GM19023 (cell line): ENCODE data around the gene DEPDC1.
A peak's percentile ranks its signal among the peaks of the same experiment; 100 is the strongest.
"Not testable (repeated sequence)": the region's sequence is repeated elsewhere in the genome, so short reads cannot be mapped to it uniquely, and the experiment has no call there.

Experiments
- ATAC-seq: cut with Tn5 transposase; IDR thresholded peaks from one replicate; pipeline ENCODE4 v1.9.1; 2021; ENCODE audit warnings: mild to moderate bottlenecking, moderate library complexity; ENCODE audit not compliant: unreplicated experiment

Gene DEPDC1

DNA sequence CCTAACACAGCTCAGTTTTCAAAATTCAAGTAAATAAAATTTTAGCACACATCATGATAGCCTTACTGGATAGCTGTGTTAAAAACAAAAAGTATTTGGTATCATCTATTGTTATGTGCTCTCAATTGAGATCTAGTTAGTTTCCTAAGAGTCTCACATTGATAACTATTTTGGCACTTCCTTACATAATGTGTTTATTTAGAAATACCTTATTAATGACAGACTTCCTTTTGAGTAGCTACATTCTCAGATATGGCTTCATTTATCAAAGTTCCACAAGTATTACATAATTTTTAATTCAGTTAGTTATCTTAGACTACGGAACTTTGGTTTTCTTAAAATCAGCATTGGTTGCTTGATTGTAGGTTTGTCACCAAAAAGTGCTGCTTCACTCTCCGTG lies 20.3 kb downstream of the DEPDC1 start:
- not testable (repeated sequence) for ATAC-seq

DNA sequence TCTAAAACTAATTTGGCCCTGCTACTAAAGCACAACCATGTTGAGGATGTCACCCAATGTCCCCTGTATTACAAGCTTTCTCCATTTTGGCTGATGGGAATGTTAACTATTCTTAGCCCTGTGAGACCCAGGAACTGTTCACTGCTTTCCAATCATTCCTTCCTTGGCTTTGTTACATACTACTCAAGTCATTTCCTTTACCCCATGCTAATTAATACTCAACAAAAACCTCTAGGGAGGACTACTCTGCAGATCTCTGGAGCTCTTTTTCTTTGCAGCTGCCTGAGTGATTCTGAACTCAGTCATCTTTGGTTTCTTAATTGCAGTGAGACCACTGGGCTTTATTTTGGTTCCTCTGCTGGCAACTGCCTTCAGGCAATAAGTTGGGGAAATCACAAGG lies 23.8 kb downstream of the DEPDC1 start:
- ATAC-seq = no peak

DNA sequence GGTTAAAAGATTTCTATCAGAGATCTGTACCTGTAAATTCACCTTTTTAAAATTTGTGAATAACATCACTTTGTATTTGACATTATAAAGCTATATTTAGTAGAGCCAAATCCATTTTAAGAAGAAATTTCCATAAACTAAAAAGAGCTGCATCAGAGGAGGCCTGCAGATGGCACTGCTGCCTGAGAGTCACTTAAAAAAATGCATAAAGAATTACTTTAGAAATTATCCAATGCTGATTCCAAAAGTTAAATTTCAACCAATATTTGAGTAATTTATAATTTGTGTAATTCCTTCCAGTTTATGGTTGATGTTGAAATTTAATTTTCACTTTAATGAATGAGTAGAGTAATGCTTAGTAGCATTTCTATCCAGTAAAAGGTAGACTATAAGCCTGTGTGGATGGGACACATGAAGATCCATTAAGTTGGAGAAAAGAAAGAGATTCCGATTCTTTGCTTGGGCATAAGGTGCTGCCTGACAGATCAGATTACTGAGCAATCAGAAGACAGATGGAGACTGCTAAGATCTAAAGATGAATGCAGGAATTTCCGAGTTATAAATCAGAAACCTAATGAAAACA lies 26.4 kb downstream of the DEPDC1 start:
- no peak for ATAC-seq

DNA sequence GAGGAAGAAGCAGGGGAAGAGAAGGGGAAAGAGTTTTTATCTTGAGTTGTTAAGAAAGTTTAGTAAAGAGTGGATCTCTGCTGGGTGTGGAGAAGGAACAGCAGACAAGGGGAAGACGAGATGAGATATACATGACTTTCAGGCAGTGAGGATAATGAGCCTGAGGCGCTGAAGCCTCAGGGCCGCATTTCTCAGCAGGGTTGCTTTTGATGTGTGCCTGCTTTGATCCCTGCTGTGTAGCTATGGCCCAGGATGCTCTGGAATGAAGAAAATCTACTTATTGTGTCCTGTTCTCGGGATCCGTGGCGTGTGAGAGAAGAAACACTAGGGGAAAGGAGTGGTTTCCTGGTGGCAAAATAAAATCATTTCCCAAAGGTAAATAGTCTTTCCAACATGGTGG lies 32.0 kb downstream of the DEPDC1 start:
- no peak for ATAC-seq

DNA sequence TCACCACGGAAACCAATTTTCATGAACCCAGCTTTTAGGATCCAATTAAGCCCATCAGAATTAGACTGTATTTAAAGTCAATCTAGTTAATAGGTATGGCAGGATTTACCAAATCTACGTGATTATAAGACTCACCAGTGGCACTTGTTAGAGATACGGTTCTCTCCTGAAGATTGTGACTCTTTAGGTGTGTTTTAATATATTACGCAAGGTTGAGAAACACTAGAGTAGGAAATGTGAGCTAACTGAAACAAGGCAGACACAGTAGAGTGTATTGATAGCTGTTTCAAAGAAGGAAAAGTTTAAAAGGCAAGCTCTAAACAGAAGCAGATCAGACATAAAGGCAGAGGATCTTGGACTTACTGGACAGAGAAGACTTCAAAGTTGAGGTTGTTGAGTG lies 35.9 kb downstream of the DEPDC1 start:
- ATAC-seq = no peak

- no peak for ATAC-seq
Measured at GRCh38 chr1:68459796-68460195, 37.1 kb downstream of the DEPDC1 start.

GRCh38 chr1:68459091-68459490 lies 37.8 kb downstream of the DEPDC1 start:
- ATAC-seq = no peak

GRCh38 chr1:68456202-68456601 lies 40.7 kb downstream of the DEPDC1 start:
- ATAC-seq = no peak

GRCh38 chr1:68454534-68454933 lies 42.3 kb downstream of the DEPDC1 start:
- no peak for ATAC-seq

DNA sequence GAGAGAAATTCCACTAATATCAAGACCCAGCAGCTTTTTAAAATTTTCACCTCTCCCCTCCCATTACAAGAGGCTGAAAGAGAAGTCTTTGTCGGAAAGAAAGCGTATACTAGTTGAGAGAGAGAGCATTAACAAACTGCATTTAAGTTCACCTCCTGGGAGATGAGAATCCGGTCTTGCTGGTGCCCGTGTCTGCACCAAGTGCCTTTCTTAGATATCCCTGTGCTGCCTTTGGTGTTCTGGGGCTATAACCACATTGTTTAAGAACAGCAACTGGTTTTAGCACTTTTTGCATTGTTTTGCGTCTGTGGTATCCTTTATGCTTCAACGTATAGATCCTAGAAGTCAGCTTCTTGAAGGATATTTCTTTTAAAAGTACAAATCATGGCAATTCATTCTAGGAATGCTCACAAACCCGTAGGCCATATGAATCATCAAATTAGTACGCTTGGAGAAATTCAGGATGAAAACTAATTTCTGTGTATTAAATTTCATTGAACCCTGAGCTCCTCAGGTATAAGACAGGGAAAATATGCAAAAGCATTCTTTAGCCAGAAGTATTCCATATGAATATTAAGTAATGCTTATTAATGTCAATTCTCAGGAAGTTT lies 43.7 kb downstream of the DEPDC1 start:
- ATAC-seq = no peak

DNA sequence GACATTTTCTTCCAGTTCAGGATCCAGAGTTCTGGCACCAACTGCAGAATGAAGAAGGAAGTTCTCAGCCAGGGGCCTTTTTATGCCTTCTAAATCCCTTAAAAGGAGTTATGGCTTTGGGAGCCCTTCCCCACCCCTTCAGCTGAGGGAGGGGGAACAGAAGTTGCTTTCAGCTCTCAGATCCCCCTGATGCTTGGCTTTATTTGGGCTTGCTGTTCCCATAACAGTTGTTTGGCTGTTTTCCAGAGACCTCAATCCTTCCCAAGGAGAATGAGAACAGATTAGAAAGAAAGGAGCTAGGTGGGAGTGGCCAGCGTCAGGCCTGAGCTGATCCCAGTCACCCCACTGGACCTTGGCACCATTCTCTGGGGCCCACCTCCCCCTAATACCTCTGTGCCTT lies 47.0 kb downstream of the DEPDC1 start, which contains the start of gene RPE65:
RPE65 (minus strand) TSS at position 54 of the 400 bp plus-strand sequence; CDS start at position 5, 49 bp downstream.
- no peak for ATAC-seq

GRCh38 chr1:68448365-68448764 lies 48.5 kb downstream of the DEPDC1 start:
- no peak for ATAC-seq

DNA sequence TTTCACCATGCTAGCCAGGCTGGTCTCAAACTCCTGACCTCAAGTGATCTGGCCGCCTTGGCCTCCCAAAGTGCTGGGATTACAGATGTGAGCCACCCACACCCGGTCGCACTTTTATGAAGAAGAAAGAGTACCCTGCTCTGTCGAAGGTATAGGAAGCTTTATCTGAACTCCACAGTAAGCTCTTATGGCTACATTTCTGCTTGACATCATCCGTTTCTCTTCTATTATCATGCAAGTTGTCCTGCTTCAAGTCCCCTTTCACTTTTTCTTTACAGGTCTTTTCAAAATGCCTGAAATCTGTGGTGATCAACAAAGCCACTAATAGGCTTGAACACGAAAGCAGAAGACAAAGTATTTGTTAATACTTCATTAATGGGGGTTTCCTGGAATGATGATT lies 51.2 kb downstream of the DEPDC1 start:
- ATAC-seq = no peak

- peak; percentile 84 for ATAC-seq
Measured at GRCh38 chr1:68442822-68443556, 53.9 kb downstream of the DEPDC1 start.

DNA sequence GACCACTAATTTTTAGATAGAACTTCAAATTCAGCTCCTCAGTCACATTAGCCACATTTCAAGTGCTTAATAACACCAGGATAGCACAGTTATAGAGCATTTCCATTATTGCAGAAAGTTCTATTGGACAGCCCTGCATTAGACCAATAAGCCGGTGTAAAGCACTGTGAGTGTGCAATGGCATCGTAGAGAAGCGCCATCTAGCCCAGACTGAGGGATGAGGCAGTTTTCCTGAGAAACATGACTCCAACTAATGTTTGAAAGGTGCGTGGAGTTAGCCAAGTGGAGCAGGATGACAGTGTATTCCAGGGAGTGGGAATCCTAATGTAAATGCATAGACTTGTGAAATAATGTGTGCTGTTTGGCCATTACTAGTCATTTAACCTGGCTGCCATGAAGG lies 54.9 kb downstream of the DEPDC1 start:
- no peak for ATAC-seq

DNA sequence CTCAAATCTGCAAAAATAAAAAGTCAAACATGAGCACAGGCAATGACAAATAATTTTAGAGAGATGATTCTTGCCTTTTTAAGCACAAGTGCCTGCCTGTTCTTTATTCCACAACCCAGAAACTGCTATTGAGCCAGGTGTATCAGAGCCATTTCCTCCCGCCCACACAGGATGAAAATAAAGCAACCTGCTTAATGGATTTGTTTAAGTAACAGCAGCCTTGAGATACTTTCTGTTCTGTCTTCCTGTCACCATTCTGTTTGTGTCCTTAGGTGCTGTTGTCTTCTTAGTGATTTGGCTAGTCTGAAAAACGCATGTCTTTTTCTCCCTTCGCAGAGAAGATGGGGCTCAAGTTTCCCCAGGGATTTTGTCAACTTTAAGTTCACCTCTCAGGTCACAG lies 58.6 kb downstream of the DEPDC1 start:
- ATAC-seq = no peak

DNA sequence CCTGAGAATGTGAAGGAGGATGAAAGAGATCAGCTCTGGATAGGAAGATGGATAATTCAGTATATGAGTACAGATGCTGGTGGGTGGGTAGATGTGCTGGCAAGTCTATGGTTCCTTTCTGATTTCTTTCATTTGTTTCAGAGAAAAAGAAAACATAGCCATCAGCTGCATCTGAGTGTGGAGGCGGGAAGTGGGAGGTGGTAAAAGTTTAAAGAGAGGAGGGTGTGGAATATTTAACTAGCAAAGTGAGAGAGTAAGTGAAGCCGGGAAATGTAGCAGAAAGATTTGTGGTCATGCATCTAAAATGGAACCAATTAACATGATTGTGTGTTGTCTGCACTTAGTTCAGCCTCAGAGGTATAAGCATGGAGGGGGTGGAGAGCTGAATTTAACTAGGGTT lies 63.5 kb downstream of the DEPDC1 start:
- no peak for ATAC-seq

DNA sequence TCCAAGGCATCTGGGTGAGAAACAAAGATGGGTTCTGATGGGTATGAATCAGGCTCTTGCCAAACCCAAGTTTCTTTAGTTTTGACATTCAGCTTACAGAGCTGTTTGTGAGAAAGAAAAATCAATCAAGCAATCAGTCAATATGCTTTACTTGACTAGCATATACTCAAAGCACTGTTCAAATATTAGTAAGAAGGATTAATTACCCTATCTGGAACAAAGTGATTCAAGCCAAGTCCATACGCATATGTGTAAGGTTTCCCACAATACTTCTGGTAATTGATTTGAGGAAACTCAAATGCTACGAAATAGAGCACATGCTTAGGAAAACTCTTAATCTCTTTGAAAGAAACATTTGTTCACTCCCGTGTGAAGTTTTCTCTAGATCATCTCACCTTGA lies 65.8 kb downstream of the DEPDC1 start:
- no peak for ATAC-seq

- no peak for ATAC-seq
Measured at GRCh38 chr1:68429233-68429808, 67.6 kb downstream of the DEPDC1 start.

DNA sequence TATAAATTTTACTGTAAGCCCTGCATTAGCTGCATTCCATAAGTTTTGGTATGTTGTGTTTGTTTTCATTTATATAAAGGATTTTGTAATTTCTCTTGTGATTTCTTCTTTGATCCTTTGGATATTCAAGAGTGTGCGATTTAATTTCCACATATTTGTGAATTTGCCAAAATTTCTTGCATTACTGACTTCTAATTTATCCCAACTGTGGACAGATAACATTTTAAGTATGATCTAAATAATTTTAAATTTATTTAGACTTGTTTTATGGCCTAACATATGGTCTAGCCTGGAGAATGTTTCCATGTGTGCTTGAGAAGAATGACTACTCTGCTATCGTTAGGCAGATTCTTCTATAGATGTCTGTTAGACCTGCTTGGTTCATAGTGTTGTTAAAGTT lies 70.3 kb downstream of the DEPDC1 start:
- ATAC-seq = no peak
